GM19468 (cell line): ENCODE measurements around the gene PTPRN2.
"Not testable (repeated sequence)": the region's sequence is repeated elsewhere in the genome, so short reads cannot be mapped to it uniquely, and the experiment has no call there.

Experiments used
- ATAC-seq: cut with Tn5 transposase; IDR thresholded peaks from one replicate; pipeline ENCODE4 v1.9.1; 2021; ENCODE audit warnings: mild to moderate bottlenecking, moderate library complexity, moderate number of reproducible peaks; ENCODE audit not compliant: unreplicated experiment; ENCODE audit errors: extremely low read depth

Gene PTPRN2

GRCh38 chr7:157788573-157788972 lies 799.0 kb downstream of the PTPRN2 start:
- no peak for ATAC-seq

GRCh38 chr7:157787275-157787701 lies 800.3 kb downstream of the PTPRN2 start:
- no peak for ATAC-seq

- no peak for ATAC-seq
These were observed 801.0 kb downstream of the PTPRN2 start for GRCh38 chr7:157786375-157787274.

GRCh38 chr7:157785486-157786186 lies 802.0 kb downstream of the PTPRN2 start:
- no peak for ATAC-seq

- no peak for ATAC-seq
These were observed 802.6 kb downstream of the PTPRN2 start for GRCh38 chr7:157784979-157785441.

GRCh38 chr7:157784041-157784835 lies 803.4 kb downstream of the PTPRN2 start:
- ATAC-seq: no peak

- ATAC-seq: no peak
These were observed 805.6 kb downstream of the PTPRN2 start for GRCh38 chr7:157782041-157782440.

- no peak for ATAC-seq
These were observed 806.9 kb downstream of the PTPRN2 start for GRCh38 chr7:157780721-157781120.

GRCh38 chr7:157780312-157780711 lies 807.3 kb downstream of the PTPRN2 start:
- ATAC-seq: no peak

- no peak for ATAC-seq
These were observed 808.4 kb downstream of the PTPRN2 start for GRCh38 chr7:157779206-157779605.

GRCh38 chr7:157777194-157777762 lies 810.3 kb downstream of the PTPRN2 start:
- ATAC-seq: not testable (repeated sequence)

GRCh38 chr7:157775560-157776332 lies 811.9 kb downstream of the PTPRN2 start:
- no peak for ATAC-seq

- ATAC-seq: no peak
These were observed 812.5 kb downstream of the PTPRN2 start for GRCh38 chr7:157775021-157775559.

GRCh38 chr7:157774495-157774894 lies 813.1 kb downstream of the PTPRN2 start:
- no peak for ATAC-seq

- ATAC-seq: no peak
These were observed 814.3 kb downstream of the PTPRN2 start for GRCh38 chr7:157773361-157773760.

GRCh38 chr7:157772486-157773130 lies 815.0 kb downstream of the PTPRN2 start:
- no peak for ATAC-seq

- no peak for ATAC-seq
These were observed 815.9 kb downstream of the PTPRN2 start for GRCh38 chr7:157771689-157772088.

- ATAC-seq: no peak
These were observed 816.8 kb downstream of the PTPRN2 start for GRCh38 chr7:157770716-157771320.
